Mesenchymal stem cell (in vitro differentiated cells and primary cell): ENCODE results near the gene MET.

Experiments
- DNase-seq: peaks from one replicate; pipeline ENCODE4 v3.0.0-alpha.2; 2013
- H2AFZ ChIP-seq: one replicate; pipeline ENCODE4 v1.6.1; 2013; ENCODE audit warnings: low read depth, mild to moderate bottlenecking, control low read depth, inconsistent platforms, low read length, moderate library complexity
- H2AK5ac ChIP-seq: 2 replicates; pipeline ENCODE4 v1.6.1; 2013; ENCODE audit warnings: low read length, moderate library complexity, mild to moderate bottlenecking, inconsistent platforms; ENCODE audit not compliant: severe bottlenecking
- H2BK120ac ChIP-seq: one replicate; pipeline ENCODE4 v1.6.1; 2013; ENCODE audit warnings: low read depth, mild to moderate bottlenecking, inconsistent platforms, low read length, moderate library complexity
- H2BK12ac ChIP-seq, 2 experiments: one replicate each; pipeline ENCODE4 v1.6.1; 2013; ENCODE audit warnings: inconsistent platforms in 2 of 2, low read length in 2 of 2, mild to moderate bottlenecking in 2 of 2, moderate library complexity in 2 of 2, control low read depth in 1 of 2
- H2BK15ac ChIP-seq: one replicate; pipeline ENCODE4 v1.6.1; 2013; ENCODE audit warnings: mild to moderate bottlenecking, low read depth, inconsistent platforms; ENCODE audit not compliant: poor library complexity, severe bottlenecking
- H2BK5ac ChIP-seq: 2 replicates; pipeline ENCODE4 v1.6.1; 2013; ENCODE audit warnings: low read depth, mild to moderate bottlenecking, low read length, control low read depth, inconsistent platforms; ENCODE audit not compliant: poor library complexity, severe bottlenecking
- H3K14ac ChIP-seq, 2 experiments: one replicate each; pipeline ENCODE4 v1.6.1; 2013; ENCODE audit warnings: inconsistent platforms in 2 of 2, low read length in 2 of 2, control low read depth in 1 of 2, mild to moderate bottlenecking in 1 of 2, moderate library complexity in 1 of 2
- H3K18ac ChIP-seq, 2 experiments: one replicate each; pipeline ENCODE4 v1.6.1; 2013; ENCODE audit warnings: inconsistent platforms in 2 of 2, low read length in 2 of 2, control low read depth in 1 of 2, low read depth in 1 of 2, mild to moderate bottlenecking in 1 of 2
- H3K23ac ChIP-seq, 2 experiments: one replicate each; pipeline ENCODE4 v1.6.1; 2013; ENCODE audit warnings: inconsistent platforms in 2 of 2, low read length in 2 of 2, mild to moderate bottlenecking in 2 of 2, moderate library complexity in 2 of 2, control low read depth in 1 of 2
- H3K27ac ChIP-seq: 2 replicates; pipeline ENCODE4 v1.5.1; 2013; ENCODE audit warnings: mild to moderate bottlenecking, moderate library complexity, low read length, control low read depth, inconsistent platforms; ENCODE audit not compliant: poor library complexity, severe bottlenecking
- H3K27me3 ChIP-seq, 2 experiments: 2 replicates each; pipeline versions ENCODE4 v1.6.1 to v1.7.0; 2013; ENCODE audit warnings: low read length in 2 of 2, mild to moderate bottlenecking in 2 of 2, moderate library complexity in 2 of 2, control low read depth in 1 of 2, inconsistent platforms in 1 of 2; ENCODE audit not compliant: control insufficient read depth in 1 of 2, insufficient read depth in 1 of 2
- H3K36me3 ChIP-seq, 2 experiments: 2 replicates each; pipeline versions ENCODE4 v1.6.1 to v1.7.0; 2013; ENCODE audit warnings: low read length in 2 of 2, control low read depth in 1 of 2, inconsistent platforms in 1 of 2, low read depth in 1 of 2, mild to moderate bottlenecking in 1 of 2; ENCODE audit not compliant: insufficient read depth in 2 of 2, control insufficient read depth in 1 of 2
- H3K4ac ChIP-seq, 2 experiments: one replicate each; pipeline ENCODE4 v1.6.1; 2013; ENCODE audit warnings: inconsistent platforms in 2 of 2, low read length in 2 of 2, mild to moderate bottlenecking in 2 of 2, moderate library complexity in 2 of 2, control low read depth in 1 of 2, low read depth in 1 of 2
- H3K4me1 ChIP-seq: 2 replicates; pipeline ENCODE4 v1.6.1; 2013; ENCODE audit warnings: low read depth, low read length, control low read depth; ENCODE audit not compliant: control insufficient read depth, insufficient read depth
- H3K4me2 ChIP-seq: 2 replicates; pipeline ENCODE4 v1.6.1; 2013; ENCODE audit warnings: low read length, mild to moderate bottlenecking, inconsistent platforms; ENCODE audit not compliant: poor library complexity, severe bottlenecking
- H3K4me3 ChIP-seq, 2 experiments: 2 replicates each; pipeline versions ENCODE4 v1.5.1 to v1.7.0; 2013; ENCODE audit warnings: low read length in 2 of 2, mild to moderate bottlenecking in 2 of 2, control low read depth in 1 of 2, low read depth in 1 of 2; ENCODE audit not compliant: insufficient read depth in 1 of 2
- H3K79me1 ChIP-seq: replicated peaks from 2 replicates; pipeline ENCODE4 v1.6.1; 2013; ENCODE audit warnings: mild to moderate bottlenecking, control low read depth, low read length, inconsistent platforms; ENCODE audit not compliant: poor library complexity, severe bottlenecking
- H3K9ac ChIP-seq: 2 replicates; pipeline ENCODE4 v1.7.0; 2013; ENCODE audit warnings: mild to moderate bottlenecking, low read length, moderate library complexity
- H3K9me3 ChIP-seq: 2 replicates; pipeline ENCODE4 v1.7.0; 2013; ENCODE audit warnings: mild to moderate bottlenecking, low read length; ENCODE audit not compliant: control insufficient read depth
- H4K8ac ChIP-seq: one replicate; pipeline ENCODE4 v1.6.1; 2013; ENCODE audit warnings: inconsistent platforms, mild to moderate bottlenecking, low read length, moderate library complexity
- H4K91ac ChIP-seq: one replicate; pipeline ENCODE4 v1.6.1; 2013; ENCODE audit warnings: mild to moderate bottlenecking, low read length, inconsistent platforms
- WGBS: methylation state at CpG from one replicate; pipeline ENCODE4 v1.1.7; 2013; ENCODE audit warnings: mixed read lengths; 5-methylcytosine and 5-hydroxymethylcytosine counted together

MET gene

DNA sequence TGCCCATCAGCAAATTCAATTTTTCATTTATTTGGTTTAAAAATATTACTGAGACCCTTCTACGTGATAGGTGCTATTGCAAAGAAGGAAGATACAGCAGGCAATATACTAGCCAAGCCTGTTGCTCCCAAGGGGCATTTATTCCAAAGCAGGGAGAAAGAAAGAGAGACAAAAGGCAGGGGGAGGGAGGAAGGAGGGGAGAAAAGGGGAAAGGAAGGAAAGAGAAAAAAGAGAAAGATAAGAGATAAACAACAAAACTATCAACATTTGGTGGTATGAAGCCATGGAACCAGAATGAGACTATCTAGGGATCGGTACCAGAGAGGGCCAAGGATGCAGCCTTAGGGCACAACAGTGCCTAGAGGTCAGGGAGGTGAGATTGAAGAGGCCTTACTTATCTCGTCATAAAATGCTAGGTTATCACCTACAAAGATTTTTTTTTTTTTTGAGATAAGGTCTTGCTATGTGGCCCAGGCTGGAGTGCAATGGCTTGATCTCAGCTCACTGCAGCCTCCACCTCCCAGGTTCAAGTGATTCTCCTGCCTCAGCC, 135.1 kb downstream of the MET start:
- H2BK12ac ChIP-seq = no peak overlapping the region
- no peak for DNase-seq
- no peak overlapping the region for H3K18ac ChIP-seq
- H4K91ac ChIP-seq = no peak overlapping the region
- no peaks in the 10 kb centered on the region for H3K27me3 ChIP-seq
- no peak overlapping the region for H3K23ac ChIP-seq
- H3K36me3 ChIP-seq = no peaks in the 10 kb centered on the region
- H2BK120ac ChIP-seq = no peak overlapping the region
- H2BK15ac ChIP-seq = no peak overlapping the region
- H3K9ac ChIP-seq = no peak overlapping the region
- peaks cover 4% of the 10 kb centered on the region for H3K79me1 ChIP-seq
- H4K8ac ChIP-seq = no peak overlapping the region
- H3K4ac ChIP-seq = no peak overlapping the region
- no peak overlapping the region for H3K4me3 ChIP-seq
- H2AK5ac ChIP-seq = peak overlapping the region; percentile 75
- H3K9me3 ChIP-seq = no peaks in the 10 kb centered on the region
- H3K4me2 ChIP-seq = no peak overlapping the region
- no peak overlapping the region for H2AFZ ChIP-seq
- no peak overlapping the region for H2BK5ac ChIP-seq
- 100% methylated on average over 2 of the region's 3 CpGs for WGBS
- no peak overlapping the region for H3K27ac ChIP-seq
- H3K14ac ChIP-seq = no peak overlapping the region
- peaks cover 5% of the 10 kb centered on the region for H3K4me1 ChIP-seq

DNA sequence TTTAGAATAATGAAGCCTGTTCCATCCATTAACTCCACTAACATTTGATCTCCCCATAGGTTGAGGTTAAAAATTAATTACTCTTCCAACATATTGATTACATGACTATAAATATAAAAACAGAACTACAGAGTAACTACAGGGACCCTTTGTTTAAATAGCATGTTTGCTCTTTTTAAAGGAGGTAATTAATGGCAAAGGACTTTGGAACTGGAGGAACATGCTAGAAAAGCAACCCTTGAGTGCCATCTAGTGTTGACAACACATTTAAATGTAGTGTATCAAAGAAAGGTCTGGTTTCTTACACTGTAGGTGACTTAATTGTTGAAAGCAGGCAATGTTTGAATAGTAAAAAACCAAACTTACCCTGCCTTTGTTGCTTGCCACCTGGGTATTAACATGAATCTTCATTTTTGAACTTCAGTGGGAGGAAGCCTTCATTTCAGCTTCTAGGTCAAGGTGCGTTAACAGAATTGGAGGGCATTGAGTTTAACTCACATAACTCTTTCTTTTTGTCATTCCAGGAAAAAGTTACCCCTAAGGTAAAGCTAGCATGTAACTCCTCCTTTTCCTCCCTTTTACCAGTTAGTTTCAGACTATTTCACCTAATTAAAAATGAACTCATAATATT, 137.8 kb downstream of the MET start:
- Histone ChIP-seq H2AFZ (no peak overlapping the region), H2BK12ac (no peak overlapping the region), H3K27ac (peak overlapping the region; percentile 4), H2BK15ac (no peak overlapping the region), H3K27me3 (no peaks in the 10 kb centered on the region), H3K4me1 (peaks cover 9% of the 10 kb centered on the region), H3K79me1 (peaks cover 4% of the 10 kb centered on the region), H3K14ac (no peak overlapping the region), H4K91ac (no peak overlapping the region), H2BK5ac (no peak overlapping the region), H2BK120ac (no peak overlapping the region), H3K18ac (no peak overlapping the region), H4K8ac (no peak overlapping the region), H3K36me3 (no peaks in the 10 kb centered on the region), H3K4me2 (no peak overlapping the region), H2AK5ac (no peak overlapping the region), H3K4me3 (no peak overlapping the region), H3K4ac (no peak overlapping the region), H3K9ac (peak overlapping the region; percentile 39), H3K9me3 (no peaks in the 10 kb centered on the region), H3K23ac (no peak overlapping the region)
- DNase-seq = peak; percentile 69
- 100% methylated on average over 1 of the region's 1 CpG for WGBS

GRCh38 chr7:116810267-116811116, 138.5 kb downstream of the MET start:
- Histone ChIP-seq H3K9ac (peak overlapping the region; percentile 39), H3K4ac (no peak overlapping the region), H2BK15ac (no peak overlapping the region), H3K27ac (peak overlapping the region; percentile 22), H3K18ac (no peak overlapping the region), H3K23ac (no peak overlapping the region), H2AFZ (no peak overlapping the region), H3K4me2 (no peak overlapping the region), H4K91ac (no peak overlapping the region), H3K4me1 (peaks cover 7% of the 10 kb centered on the region), H2AK5ac (peak overlapping the region; percentile 96), H2BK120ac (no peak overlapping the region), H2BK5ac (no peak overlapping the region), H3K79me1 (peaks cover 2% of the 10 kb centered on the region), H3K14ac (no peak overlapping the region), H3K4me3 (no peak overlapping the region), H2BK12ac (no peak overlapping the region), H3K9me3 (no peaks in the 10 kb centered on the region), H3K36me3 (no peaks in the 10 kb centered on the region), H4K8ac (no peak overlapping the region), H3K27me3 (no peaks in the 10 kb centered on the region)
- DNase-seq = peak; percentile 26
- 45% methylated on average over 6 of the region's 6 CpGs for WGBS

DNA sequence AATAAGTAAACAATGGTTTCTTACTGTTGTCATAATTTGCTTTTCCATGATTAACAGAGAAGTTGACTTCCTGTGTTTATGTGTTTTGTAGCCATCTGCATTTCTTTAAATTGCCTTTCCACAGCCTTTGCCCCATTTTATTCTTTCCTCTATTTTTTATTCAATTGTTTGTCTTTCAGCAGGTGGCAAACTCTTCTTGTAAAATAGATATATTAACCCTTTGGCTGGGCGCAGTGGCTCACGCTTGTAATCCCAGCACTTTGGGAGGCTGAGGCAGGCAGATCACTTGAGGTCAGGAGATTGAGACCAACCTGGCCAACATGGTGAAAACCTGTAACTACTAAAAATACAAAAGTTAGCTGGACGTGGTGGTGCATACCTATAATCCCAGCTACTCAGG, 139.8 kb downstream of the MET start:
- Histone ChIP-seq H3K9me3 (no peaks in the 10 kb centered on the region), H3K36me3 (no peaks in the 10 kb centered on the region), H2BK12ac (no peak overlapping the region), H3K18ac (no peak overlapping the region), H4K8ac (no peak overlapping the region), H3K79me1 (no peaks in the 10 kb centered on the region), H3K4me2 (no peak overlapping the region), H2AK5ac (no peak overlapping the region), H2BK120ac (no peak overlapping the region), H2BK15ac (no peak overlapping the region), H2AFZ (no peak overlapping the region), H3K4ac (no peak overlapping the region), H4K91ac (no peak overlapping the region), H3K4me3 (no peak overlapping the region), H3K4me1 (peaks cover 7% of the 10 kb centered on the region), H2BK5ac (no peak overlapping the region), H3K9ac (no peak overlapping the region), H3K27me3 (no peaks in the 10 kb centered on the region), H3K23ac (no peak overlapping the region), H3K14ac (no peak overlapping the region), H3K27ac (no peak overlapping the region)
- 91% methylated on average over 3 of the region's 3 CpGs for WGBS
- no peak for DNase-seq
